ENCODE results near the gene PDHX.
"Not testable (repeated sequence)": the region's sequence is repeated elsewhere in the genome, so short reads cannot be mapped to it uniquely, and the experiment has no call there.

Gene PDHX

GRCh38 chr11:35028007-35028406 lies 111.6 kb downstream of the PDHX start:
- not testable (repeated sequence) for DNase-seq

GRCh38 chr11:35029979-35030682 lies 113.7 kb downstream of the PDHX start:
- DNase-seq = peak; percentile 96 to 100

GRCh38 chr11:35030716-35031213 lies 114.3 kb downstream of the PDHX start:
- DNase-seq = peak; percentile 92 to 99

GRCh38 chr11:35031346-35031745 lies 114.9 kb downstream of the PDHX start:
- DNase-seq = peak; percentile 47 to 50

DNA sequence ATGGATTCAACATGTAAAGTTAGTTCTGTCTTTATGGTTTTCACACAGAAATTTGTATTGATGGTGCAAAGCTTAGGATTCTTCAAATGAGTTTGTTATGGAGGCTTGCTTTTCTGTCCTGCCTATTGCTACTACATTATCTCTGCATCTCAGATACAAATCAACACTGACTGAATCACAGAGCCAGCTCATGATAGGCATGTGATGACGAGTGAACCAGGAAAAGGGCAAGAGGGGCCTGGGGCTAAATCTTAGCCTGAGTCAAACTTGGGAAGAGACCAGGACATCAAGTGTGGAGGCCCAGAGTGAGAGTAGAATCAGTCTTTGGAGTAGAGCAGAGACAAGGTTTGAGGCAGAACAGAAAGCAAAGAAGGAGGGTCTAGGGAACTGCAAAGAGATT lies 115.4 kb downstream of the PDHX start:
- DNase-seq = no peak

DNA sequence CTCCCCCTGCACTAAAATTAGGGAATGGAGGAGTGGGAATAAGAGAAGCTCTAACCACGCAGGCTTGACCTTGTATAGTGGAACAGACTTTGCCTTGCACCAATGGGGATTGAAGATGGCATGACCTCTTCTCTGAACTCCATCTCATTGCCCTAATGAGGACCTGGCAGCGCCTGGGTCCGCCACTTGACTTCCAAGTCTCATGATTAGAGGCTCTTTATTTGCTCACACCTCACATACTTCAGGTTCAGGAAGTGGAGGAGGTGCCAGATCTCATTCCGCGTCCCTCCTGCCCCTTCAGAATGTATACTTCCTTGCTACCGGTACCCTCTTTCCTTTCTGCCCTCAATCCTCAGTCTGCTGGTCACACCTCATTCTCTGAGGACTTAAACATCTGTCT lies 116.6 kb downstream of the PDHX start:
- DNase-seq = no peak

DNA sequence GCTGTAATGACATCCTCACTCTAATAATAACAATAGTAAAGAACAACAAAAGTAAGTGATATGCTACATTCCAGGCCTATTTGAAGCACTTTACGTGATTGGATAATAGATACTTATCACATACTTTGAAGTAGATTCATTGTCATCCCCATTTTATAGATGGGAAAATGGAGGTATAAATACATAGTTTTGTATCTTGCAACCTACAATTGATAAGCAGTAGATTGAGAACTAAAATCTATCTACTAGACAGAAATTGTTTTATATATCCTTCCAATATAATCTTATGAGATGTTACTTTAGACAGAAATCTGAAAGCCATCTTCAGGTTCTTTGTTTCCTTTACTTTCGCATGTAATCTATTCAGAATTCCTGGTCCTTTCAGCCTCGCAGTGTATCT lies 118.0 kb downstream of the PDHX start:
- DNase-seq = no peak

DNA sequence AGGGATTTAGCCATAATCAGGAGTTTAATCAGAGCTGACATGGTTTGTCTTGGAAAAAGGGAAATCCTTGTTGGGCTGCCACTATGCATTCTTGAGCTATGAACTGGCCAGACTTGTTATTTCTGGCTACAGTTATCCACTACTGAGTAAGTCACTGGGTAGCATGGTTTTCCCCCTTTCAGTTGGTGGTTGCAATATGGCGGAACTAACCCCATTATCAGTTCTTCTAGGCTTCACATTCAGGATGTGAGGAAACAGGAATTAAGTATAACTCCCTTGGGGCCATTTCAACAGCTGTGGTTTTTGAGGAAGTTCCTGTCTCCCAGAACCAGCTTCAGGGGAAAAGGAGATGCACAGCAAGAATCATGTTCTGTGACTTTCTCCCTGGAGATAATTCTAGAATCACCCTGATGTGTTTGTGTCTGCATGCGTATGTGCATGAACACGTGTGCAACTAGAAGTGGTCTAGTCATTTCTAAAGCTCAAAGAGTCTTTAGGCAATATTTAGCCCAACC lies 119.5 kb downstream of the PDHX start:
- peak; percentile 92 to 99 for DNase-seq

GRCh38 chr11:35036639-35037038 lies 120.2 kb downstream of the PDHX start:
- peak; percentile 56 to 78 for DNase-seq

- DNase-seq = no peak
Observed at GRCh38 chr11:35038211-35038928, 122.0 kb downstream of the PDHX start.

DNA sequence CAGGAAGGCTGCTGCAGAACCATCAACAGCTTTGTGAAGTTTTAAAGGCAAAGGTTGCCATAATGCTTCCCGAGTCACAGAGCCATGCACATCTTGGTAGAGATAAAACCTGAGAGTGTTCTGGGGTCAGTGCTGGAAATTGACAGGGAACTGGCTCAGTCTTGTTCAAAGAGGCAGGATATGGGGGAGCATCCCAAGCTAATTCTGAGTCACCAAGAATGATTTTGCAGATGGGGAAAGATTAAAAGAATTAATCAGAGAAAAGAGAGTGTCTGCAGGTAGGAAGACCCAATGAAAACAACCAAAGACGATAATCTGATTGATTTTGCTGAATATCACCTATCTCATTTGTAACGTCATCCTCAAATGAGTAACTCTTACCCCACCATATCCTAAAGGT lies 122.7 kb downstream of the PDHX start:
- DNase-seq = no peak

- peak; percentile 81 to 90 for DNase-seq
Observed at GRCh38 chr11:35040221-35040942, 124.0 kb downstream of the PDHX start.

GRCh38 chr11:35041070-35041554 lies 124.7 kb downstream of the PDHX start:
- no peak for DNase-seq

DNA sequence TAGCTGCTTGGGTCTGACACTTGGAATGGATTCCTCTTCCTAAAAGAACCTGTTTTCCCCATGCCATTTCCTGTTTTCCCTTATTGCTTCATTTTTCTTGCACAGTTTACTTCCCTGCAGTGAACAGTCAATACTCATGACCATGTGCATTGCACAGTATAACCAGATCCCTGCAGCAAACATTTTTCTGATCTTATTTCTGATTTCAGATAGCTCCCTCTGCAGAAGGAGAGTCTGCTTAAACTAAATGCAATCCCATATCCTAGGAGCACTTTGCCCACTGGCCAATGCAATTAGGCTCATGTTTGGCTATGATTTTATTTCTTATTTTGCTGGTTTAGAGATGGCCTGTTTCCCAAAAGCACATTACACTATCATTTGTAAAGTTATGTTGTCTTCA lies 125.8 kb downstream of the PDHX start:
- peak in 1 of 2 donors; percentile 75 for DNase-seq

DNA sequence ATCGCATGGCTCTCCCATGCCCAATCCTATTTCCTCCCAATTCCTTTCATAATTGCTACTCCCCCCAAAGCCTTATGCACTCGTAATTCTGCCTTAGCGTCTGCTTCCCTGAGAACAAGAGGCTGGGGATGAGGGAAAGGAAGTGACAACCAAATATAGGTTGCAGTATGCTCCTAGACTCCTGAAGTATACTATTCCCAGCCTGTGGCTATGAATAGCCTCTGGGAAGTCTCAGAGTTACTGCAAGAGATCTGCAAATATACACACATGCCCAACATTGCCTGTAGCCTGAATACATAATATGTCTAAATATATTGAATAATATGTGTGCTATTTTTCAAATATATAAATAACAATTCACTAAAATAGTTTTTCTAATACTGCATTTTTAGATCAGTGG lies 126.5 kb downstream of the PDHX start:
- no peak for DNase-seq

GRCh38 chr11:35043936-35044335 lies 127.5 kb downstream of the PDHX start:
- DNase-seq = peak in 1 of 2 donors; percentile 54

- no peak for DNase-seq
Observed at GRCh38 chr11:35045236-35045820, 128.9 kb downstream of the PDHX start.
